ENCODE results near the gene SLC25A21.

SLC25A21 gene

GRCh38 chr14:36797634-36798033, 374.8 kb downstream of the SLC25A21 start:
- H3K4me1 Mint-ChIP-seq = no peaks in the 10 kb centered on the region
- no peak for ATAC-seq (replicated peaks)
- no peak overlapping the region for H3K4me3 Mint-ChIP-seq
- H3K36me3 Mint-ChIP-seq = no peaks in the 10 kb centered on the region
- DNase-seq = no peak
- H3K27ac Mint-ChIP-seq = no peak overlapping the region
- peaks cover 0 to 3% of the 10 kb centered on the region in 2 donors for H3K27me3 Mint-ChIP-seq
- H3K9me3 Mint-ChIP-seq = peaks cover 2 to 3% of the 10 kb centered on the region in 2 donors

GRCh38 chr14:36791402-36791801, 381.0 kb downstream of the SLC25A21 start:
- H3K4me1 Mint-ChIP-seq = no peaks in the 10 kb centered on the region
- H3K9me3 Mint-ChIP-seq = no peaks in the 10 kb centered on the region
- no peak overlapping the region for H3K4me3 Mint-ChIP-seq
- no peak overlapping the region for H3K27ac Mint-ChIP-seq
- no peak for DNase-seq
- H3K27me3 Mint-ChIP-seq = peaks cover 0 to under 1% of the 10 kb centered on the region in 2 donors
- no peak for ATAC-seq (replicated peaks)
- no peaks in the 10 kb centered on the region for H3K36me3 Mint-ChIP-seq

GRCh38 chr14:36785511-36785910, 386.9 kb downstream of the SLC25A21 start:
- H3K27me3 Mint-ChIP-seq = no peaks in the 10 kb centered on the region
- H3K27ac Mint-ChIP-seq = no peak overlapping the region
- H3K9me3 Mint-ChIP-seq = peaks cover 6 to 13% of the 10 kb centered on the region in 2 donors
- DNase-seq (no peak), ATAC-seq (replicated peaks) (no peak)
- no peaks in the 10 kb centered on the region for H3K4me1 Mint-ChIP-seq
- no peak overlapping the region for H3K4me3 Mint-ChIP-seq
- no peaks in the 10 kb centered on the region for H3K36me3 Mint-ChIP-seq

GRCh38 chr14:36784541-36784940, 387.9 kb downstream of the SLC25A21 start:
- ATAC-seq (replicated peaks) = no peak
- Mint-ChIP-seq H3K27ac (no peak overlapping the region), H3K4me1 (no peaks in the 10 kb centered on the region), H3K9me3 (peaks cover 6 to 17% of the 10 kb centered on the region in 2 donors), H3K4me3 (no peak overlapping the region), H3K36me3 (no peaks in the 10 kb centered on the region), H3K27me3 (no peaks in the 10 kb centered on the region)
- no peak for DNase-seq

- ATAC-seq (replicated peaks) (no peak), DNase-seq (no peak)
- no peaks in the 10 kb centered on the region for H3K36me3 Mint-ChIP-seq
- peaks cover 10 to 17% of the 10 kb centered on the region in 2 donors for H3K9me3 Mint-ChIP-seq
- no peaks in the 10 kb centered on the region for H3K27me3 Mint-ChIP-seq
- no peak overlapping the region for H3K27ac Mint-ChIP-seq
- no peaks in the 10 kb centered on the region for H3K4me1 Mint-ChIP-seq
- H3K4me3 Mint-ChIP-seq = no peak overlapping the region
These were observed 390.5 kb downstream of the SLC25A21 start for GRCh38 chr14:36781897-36782296.

- no peak overlapping the region for H3K27ac Mint-ChIP-seq
- no peak for DNase-seq
These were observed 398.8 kb downstream of the SLC25A21 start for GRCh38 chr14:36773558-36773957.

GRCh38 chr14:36773136-36773540, 399.3 kb downstream of the SLC25A21 start:
- H3K27me3 Mint-ChIP-seq = no peaks in the 10 kb centered on the region
- no peak for DNase-seq
- no peaks in the 10 kb centered on the region for H3K36me3 Mint-ChIP-seq
- H3K4me1 Mint-ChIP-seq = no peaks in the 10 kb centered on the region
- H3K9me3 Mint-ChIP-seq = peaks cover 0 to 4% of the 10 kb centered on the region in 2 donors
- peak in 1 of 2 donors; percentile 27 for ATAC-seq (replicated peaks)
- H3K27ac Mint-ChIP-seq = no peak overlapping the region
- H3K4me3 Mint-ChIP-seq = no peak overlapping the region

More at GRCh38 chr14:36773558-36773957, 398.8 kb downstream of the SLC25A21 start:
- peaks cover 0 to 4% of the 10 kb centered on the region in 2 donors for H3K9me3 Mint-ChIP-seq
- ATAC-seq (replicated peaks) = no peak
- H3K4me3 Mint-ChIP-seq = no peak overlapping the region
- no peaks in the 10 kb centered on the region for H3K27me3 Mint-ChIP-seq
- no peaks in the 10 kb centered on the region for H3K4me1 Mint-ChIP-seq
- H3K36me3 Mint-ChIP-seq = no peaks in the 10 kb centered on the region

GRCh38 chr14:36771028-36771640, 401.3 kb downstream of the SLC25A21 start:
- Mint-ChIP-seq H3K4me1 (no peaks in the 10 kb centered on the region), H3K4me3 (no peak overlapping the region), H3K9me3 (peaks cover 0 to 2% of the 10 kb centered on the region in 2 donors), H3K27me3 (no peaks in the 10 kb centered on the region), H3K27ac (no peak overlapping the region), H3K36me3 (no peaks in the 10 kb centered on the region)
- DNase-seq (no peak), ATAC-seq (replicated peaks) (no peak)

GRCh38 chr14:36768638-36769337, 403.6 kb downstream of the SLC25A21 start:
- Mint-ChIP-seq H3K4me3 (no peak overlapping the region), H3K27ac (no peak overlapping the region), H3K27me3 (no peaks in the 10 kb centered on the region), H3K4me1 (no peaks in the 10 kb centered on the region), H3K9me3 (peaks cover 0 to 2% of the 10 kb centered on the region in 2 donors), H3K36me3 (no peaks in the 10 kb centered on the region)
- DNase-seq (no peak), ATAC-seq (replicated peaks) (no peak)

GRCh38 chr14:36767603-36768281, 404.7 kb downstream of the SLC25A21 start:
- Mint-ChIP-seq H3K4me1 (no peaks in the 10 kb centered on the region), H3K27me3 (no peaks in the 10 kb centered on the region), H3K4me3 (no peak overlapping the region), H3K27ac (no peak overlapping the region), H3K9me3 (peaks cover 0 to 2% of the 10 kb centered on the region in 2 donors), H3K36me3 (no peaks in the 10 kb centered on the region)
- ATAC-seq (replicated peaks) = no peak
- DNase-seq = no peak

- no peak overlapping the region for H3K4me3 Mint-ChIP-seq
- H3K4me1 Mint-ChIP-seq = no peaks in the 10 kb centered on the region
- DNase-seq (no peak), ATAC-seq (replicated peaks) (no peak)
- H3K36me3 Mint-ChIP-seq = no peaks in the 10 kb centered on the region
- H3K27me3 Mint-ChIP-seq = no peaks in the 10 kb centered on the region
- peaks cover 0 to 2% of the 10 kb centered on the region in 2 donors for H3K9me3 Mint-ChIP-seq
- H3K27ac Mint-ChIP-seq = no peak overlapping the region
These were observed 405.4 kb downstream of the SLC25A21 start for GRCh38 chr14:36766974-36767373.

GRCh38 chr14:36757734-36758601, 414.4 kb downstream of the SLC25A21 start:
- ATAC-seq (replicated peaks) (no peak), DNase-seq (no peak)
- no peaks in the 10 kb centered on the region for H3K36me3 Mint-ChIP-seq
- no peak overlapping the region for H3K27ac Mint-ChIP-seq
- H3K27me3 Mint-ChIP-seq = no peaks in the 10 kb centered on the region
- no peaks in the 10 kb centered on the region for H3K4me1 Mint-ChIP-seq
- peaks cover 1 to 5% of the 10 kb centered on the region in 2 donors for H3K9me3 Mint-ChIP-seq
- no peak overlapping the region for H3K4me3 Mint-ChIP-seq

- DNase-seq (no peak), ATAC-seq (replicated peaks) (no peak)
- Mint-ChIP-seq H3K4me3 (no peak overlapping the region), H3K36me3 (no peaks in the 10 kb centered on the region), H3K27ac (no peak overlapping the region), H3K9me3 (peaks cover 5 to 9% of the 10 kb centered on the region in 2 donors), H3K4me1 (no peaks in the 10 kb centered on the region), H3K27me3 (no peaks in the 10 kb centered on the region)
These were observed 416.2 kb downstream of the SLC25A21 start for GRCh38 chr14:36756226-36756625.

GRCh38 chr14:36755756-36756155, 416.6 kb downstream of the SLC25A21 start:
- H3K36me3 Mint-ChIP-seq = no peaks in the 10 kb centered on the region
- H3K27ac Mint-ChIP-seq = no peak overlapping the region
- no peaks in the 10 kb centered on the region for H3K4me1 Mint-ChIP-seq
- no peaks in the 10 kb centered on the region for H3K27me3 Mint-ChIP-seq
- ATAC-seq (replicated peaks) = no peak
- H3K4me3 Mint-ChIP-seq = no peak overlapping the region
- no peak for DNase-seq
- H3K9me3 Mint-ChIP-seq = peaks cover 5 to 9% of the 10 kb centered on the region in 2 donors

Data from stimulated activated naive B cell treated with anti-CD40 and anti-IgM and Interleukin-4, amounts not matched to agents 10 μg/mL and 1 μg/mL and 100 μg/mL, for 72 hours (primary cell).